CD4-positive, alpha-beta T cell (primary cell): ENCODE results near the gene POGZ. TPM values are rescaled to one million over a fixed set of nuclear protein-coding genes. Genes with fewer than 3 reads are reported as not detected.

ENCODE experiments used
- ATAC-seq: fragments of 200-7000 bp; cut with Tn5 transposase; one replicate; pipeline ENCODE4 v1.10.0; 2022; ENCODE audit warnings: mild to moderate bottlenecking; ENCODE audit not compliant: poor library complexity
- CTCF ChIA-PET: fragments of 350-600 bp; sonication (Branson Sonifier 250); formaldehyde crosslinking; loops from one replicate; lab custom pipeline; 2021; ENCODE audit warnings: antibody characterized with exemption, inconsistent platforms; lab: Charles Lee
- POLR2A ChIA-PET: fragments of 350-600 bp; sonication (Branson Sonifier 250); formaldehyde crosslinking; loops from one replicate; lab custom pipeline; 2021; ENCODE audit warnings: antibody characterized with exemption, inconsistent platforms; lab: Charles Lee
- DNase-seq, 14 experiments: peaks; one replicate each; pipeline ENCODE4 v3.0.0-alpha.2; 2013 to 2020; ENCODE audit warnings: mixed read lengths in 2 of 14
- H3K27ac ChIP-seq, 2 donors: one replicate each; pipeline versions ENCODE4 v1.5.1 to v1.7.0; 2013; ENCODE audit warnings: low read length in 2 of 2, low read depth in 1 of 2, mild to moderate bottlenecking in 1 of 2
- H3K27me3 ChIP-seq, 2 experiments: 1 replicate in 1 of 2; 2 replicates in 1 of 2; pipeline versions ENCODE4 v1.6.1 to v1.7.0; 2013; ENCODE audit warnings: low read length in 2 of 2, control low read depth in 1 of 2, mild to moderate bottlenecking in 1 of 2, moderate library complexity in 1 of 2; ENCODE audit not compliant: insufficient read depth in 2 of 2, control insufficient read depth in 1 of 2
- H3K36me3 ChIP-seq: one replicate; pipeline ENCODE4 v1.6.1; 2013; ENCODE audit warnings: low read length, control low read depth; ENCODE audit not compliant: insufficient read depth
- H3K4me1 ChIP-seq: one replicate; pipeline ENCODE4 v1.6.1; 2013; ENCODE audit warnings: low read length, control low read depth; ENCODE audit not compliant: insufficient read depth
- H3K4me3 ChIP-seq: one replicate; pipeline ENCODE4 v1.5.1; 2013; ENCODE audit warnings: mild to moderate bottlenecking, low read length, moderate library complexity
- H3K9me3 ChIP-seq, 2 experiments: 1 replicate in 1 of 2; 2 replicates in 1 of 2; pipeline versions ENCODE4 v1.6.1 to v1.7.0; 2013; ENCODE audit warnings: low read length in 2 of 2, mild to moderate bottlenecking in 2 of 2, control low read depth in 1 of 2, moderate library complexity in 1 of 2; ENCODE audit not compliant: control insufficient read depth in 1 of 2, insufficient read depth in 1 of 2
- H3K27ac Mint-ChIP-seq: one replicate; pipeline ENCODE4 v1.8.0; 2020; ENCODE audit warnings: mixed read lengths
- H3K27me3 Mint-ChIP-seq: one replicate; pipeline ENCODE4 v1.8.0; 2021; ENCODE audit warnings: mixed read lengths
- H3K36me3 Mint-ChIP-seq: one replicate; pipeline ENCODE4 v1.8.0; 2021; ENCODE audit warnings: low read depth, mixed read lengths
- H3K4me1 Mint-ChIP-seq: one replicate; pipeline ENCODE4 v1.8.0; 2021; ENCODE audit warnings: low read depth, mixed read lengths
- H3K4me3 Mint-ChIP-seq: one replicate; pipeline ENCODE4 v1.8.0; 2020; ENCODE audit warnings: mild to moderate bottlenecking, mixed read lengths
- H3K9me3 Mint-ChIP-seq: one replicate; pipeline ENCODE4 v1.8.0; 2020; ENCODE audit warnings: mixed read lengths
- intact Hi-C, 2 experiments: fragments of 100-400 bp; cut with DNase I in 1 of 2; cut with micrococcal nuclease in 1 of 2; formaldehyde crosslinking; loops; one replicate each; pipeline versions ENCODE4 v1.15.1 to v1.9.0; 2023 to 2025; cut with DNase I, micrococcal nuclease
- total RNA-seq, 174 experiments: library from RNA in 2 of 174; stranded (reverse) in 2 of 174; gene quantifications; one replicate each; pipeline ENCODE4 v1.2.3 and lab custom pipeline; 2021 to 2026
- TF ChIP-seq, protein P1 (sequence below): fragments of 200-600 bp; IDR thresholded peaks from one replicate; pipeline ENCODE4 v1.8.0; 2022; ENCODE audit warnings: antibody characterized with exemption, mild to moderate bottlenecking

Gene POGZ
- total RNA-seq, 2 experiments from 2014 or later, result 97.8 to 99.4 TPM

DNA sequence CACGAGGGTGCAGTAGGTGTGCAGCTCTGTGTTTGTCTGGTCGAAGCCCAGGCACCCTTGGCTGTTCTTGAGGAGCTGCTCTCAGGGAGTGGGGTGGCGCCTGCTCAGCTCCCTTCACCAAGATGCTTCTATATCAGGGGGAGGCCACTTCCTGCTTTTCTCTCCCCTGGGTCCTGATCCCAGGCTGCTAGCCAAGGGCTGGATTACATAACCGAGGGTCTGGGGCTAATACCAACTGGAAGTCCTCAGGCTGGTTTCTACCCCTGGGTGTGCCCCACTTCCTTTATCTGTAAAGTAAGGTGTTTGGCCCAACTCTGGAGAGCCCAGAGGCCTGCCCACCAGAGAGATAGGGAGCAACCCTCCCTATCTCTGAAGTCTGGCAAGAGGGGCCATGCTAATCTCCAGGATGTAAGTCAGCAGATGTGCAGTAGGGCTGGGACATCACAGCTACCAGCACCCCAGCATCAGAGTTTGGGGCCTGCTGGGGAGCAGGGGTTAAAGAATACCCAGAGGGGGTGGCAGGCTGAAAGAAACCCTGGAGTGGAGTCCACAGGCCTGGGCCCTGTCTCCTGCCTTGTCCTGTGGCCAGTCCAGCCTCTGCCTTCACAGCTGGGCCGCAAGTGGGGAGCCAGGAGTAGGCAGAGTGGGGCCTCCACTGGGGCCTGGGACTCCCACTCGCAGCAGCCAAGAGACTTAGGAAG lies 88.9 kb downstream of the POGZ start:
- ChIA-PET CTCF (no interaction called here), POLR2A (no interaction called here)
- Histone ChIP-seq H3K4me1 (no peaks in the 10 kb centered on the region), H3K27ac (no peak overlapping the region), H3K4me3 (no peak overlapping the region), H3K36me3 (no peaks in the 10 kb centered on the region), H3K27me3 (no peaks in the 10 kb centered on the region), H3K9me3 (no peaks in the 10 kb centered on the region)
- no peaks in the 10 kb centered on the region for H3K9me3 Mint-ChIP-seq
- H3K27me3 Mint-ChIP-seq, result no peaks in the 10 kb centered on the region
- no peak overlapping the region for H3K4me3 Mint-ChIP-seq
- H3K4me1 Mint-ChIP-seq, result no peaks in the 10 kb centered on the region
- no peak for ATAC-seq
- DNase-seq, result no peak
- no peaks in the 10 kb centered on the region for H3K36me3 Mint-ChIP-seq
- TF ChIP-seq, protein P1, sequence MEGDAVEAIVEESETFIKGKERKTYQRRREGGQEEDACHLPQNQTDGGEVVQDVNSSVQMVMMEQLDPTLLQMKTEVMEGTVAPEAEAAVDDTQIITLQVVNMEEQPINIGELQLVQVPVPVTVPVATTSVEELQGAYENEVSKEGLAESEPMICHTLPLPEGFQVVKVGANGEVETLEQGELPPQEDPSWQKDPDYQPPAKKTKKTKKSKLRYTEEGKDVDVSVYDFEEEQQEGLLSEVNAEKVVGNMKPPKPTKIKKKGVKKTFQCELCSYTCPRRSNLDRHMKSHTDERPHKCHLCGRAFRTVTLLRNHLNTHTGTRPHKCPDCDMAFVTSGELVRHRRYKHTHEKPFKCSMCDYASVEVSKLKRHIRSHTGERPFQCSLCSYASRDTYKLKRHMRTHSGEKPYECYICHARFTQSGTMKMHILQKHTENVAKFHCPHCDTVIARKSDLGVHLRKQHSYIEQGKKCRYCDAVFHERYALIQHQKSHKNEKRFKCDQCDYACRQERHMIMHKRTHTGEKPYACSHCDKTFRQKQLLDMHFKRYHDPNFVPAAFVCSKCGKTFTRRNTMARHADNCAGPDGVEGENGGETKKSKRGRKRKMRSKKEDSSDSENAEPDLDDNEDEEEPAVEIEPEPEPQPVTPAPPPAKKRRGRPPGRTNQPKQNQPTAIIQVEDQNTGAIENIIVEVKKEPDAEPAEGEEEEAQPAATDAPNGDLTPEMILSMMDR, result no peak
- no peak overlapping the region for H3K27ac Mint-ChIP-seq
- intact Hi-C loops, result loop anchor here in 1 of 2 experiments (5.0 kb wide), 1 partner anchor 463 kb away; no protein-coding TSS in a partner anchor

DNA sequence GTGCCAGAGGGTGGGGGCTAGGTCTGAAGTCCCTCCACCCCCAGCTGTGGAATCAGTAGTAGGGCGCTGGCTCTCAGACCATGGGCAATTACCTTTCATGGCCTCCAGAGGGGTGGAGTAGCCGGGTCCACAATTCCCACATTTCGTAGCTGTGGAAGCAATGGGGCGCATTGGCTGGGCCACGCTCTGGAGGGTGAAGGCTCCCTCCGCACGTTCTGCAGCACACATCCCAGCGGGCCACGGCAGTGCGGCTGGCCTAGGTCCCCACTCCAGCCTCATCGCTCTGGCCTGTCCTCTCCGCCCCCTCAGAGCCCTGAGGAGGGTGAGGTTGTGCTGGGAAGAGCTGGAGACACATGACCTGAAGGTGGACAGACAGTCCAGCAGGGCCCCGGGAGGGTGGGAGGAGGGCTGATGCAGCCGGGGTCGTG lies 89.7 kb downstream of the POGZ start:
- Mint-ChIP-seq H3K4me1 (no peaks in the 10 kb centered on the region), H3K9me3 (no peaks in the 10 kb centered on the region), H3K4me3 (no peak overlapping the region), H3K27ac (no peak overlapping the region), H3K36me3 (no peaks in the 10 kb centered on the region), H3K27me3 (no peaks in the 10 kb centered on the region)
- CTCF ChIA-PET, result no interaction called here
- H3K4me3 ChIP-seq, result no peak overlapping the region
- ATAC-seq, result no peak
- TF ChIP-seq, protein P1, result no peak
- no peaks in the 10 kb centered on the region for H3K36me3 ChIP-seq
- H3K9me3 ChIP-seq, result no peaks in the 10 kb centered on the region
- H3K27me3 ChIP-seq, result no peaks in the 10 kb centered on the region
- intact Hi-C loops, result loop anchor here in 1 of 2 experiments (5.0 kb wide), 1 partner anchor 462 kb away; no protein-coding TSS in a partner anchor
- no peaks in the 10 kb centered on the region for H3K4me1 ChIP-seq
- DNase-seq, result no peak
- no peak overlapping the region for H3K27ac ChIP-seq
- POLR2A ChIA-PET, result no interaction called here

DNA sequence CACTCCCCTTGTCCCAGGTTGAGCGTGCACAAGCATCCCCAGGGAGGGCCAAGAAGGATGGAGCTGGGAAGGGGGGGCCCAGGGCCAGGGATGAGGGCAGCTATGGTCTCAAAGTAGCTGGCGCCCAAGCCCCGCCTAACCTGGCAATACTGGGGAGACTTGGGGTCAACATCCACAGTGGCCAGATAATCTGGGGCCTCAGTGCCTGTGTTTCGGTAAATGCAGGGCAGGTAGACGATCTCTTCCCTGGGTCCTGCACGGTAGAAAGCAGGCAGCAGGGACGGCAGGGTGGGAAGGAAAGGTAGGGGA lies 90.0 kb downstream of the POGZ start:
- no peak overlapping the region for H3K4me3 Mint-ChIP-seq
- TF ChIP-seq, protein P1, result no peak
- Histone ChIP-seq H3K27ac (no peak overlapping the region), H3K4me3 (no peak overlapping the region), H3K27me3 (no peaks in the 10 kb centered on the region), H3K4me1 (no peaks in the 10 kb centered on the region), H3K36me3 (no peaks in the 10 kb centered on the region), H3K9me3 (no peaks in the 10 kb centered on the region)
- ChIA-PET CTCF (no interaction called here), POLR2A (no interaction called here)
- no peaks in the 10 kb centered on the region for H3K9me3 Mint-ChIP-seq
- no peak for DNase-seq
- intact Hi-C loops, result no loop called here
- no peak overlapping the region for H3K27ac Mint-ChIP-seq
- H3K36me3 Mint-ChIP-seq, result no peaks in the 10 kb centered on the region
- ATAC-seq, result no peak
- H3K27me3 Mint-ChIP-seq, result no peaks in the 10 kb centered on the region
- H3K4me1 Mint-ChIP-seq, result no peaks in the 10 kb centered on the region
